ENCODE measurements around the gene ATG7.

ATG7 gene

DNA sequence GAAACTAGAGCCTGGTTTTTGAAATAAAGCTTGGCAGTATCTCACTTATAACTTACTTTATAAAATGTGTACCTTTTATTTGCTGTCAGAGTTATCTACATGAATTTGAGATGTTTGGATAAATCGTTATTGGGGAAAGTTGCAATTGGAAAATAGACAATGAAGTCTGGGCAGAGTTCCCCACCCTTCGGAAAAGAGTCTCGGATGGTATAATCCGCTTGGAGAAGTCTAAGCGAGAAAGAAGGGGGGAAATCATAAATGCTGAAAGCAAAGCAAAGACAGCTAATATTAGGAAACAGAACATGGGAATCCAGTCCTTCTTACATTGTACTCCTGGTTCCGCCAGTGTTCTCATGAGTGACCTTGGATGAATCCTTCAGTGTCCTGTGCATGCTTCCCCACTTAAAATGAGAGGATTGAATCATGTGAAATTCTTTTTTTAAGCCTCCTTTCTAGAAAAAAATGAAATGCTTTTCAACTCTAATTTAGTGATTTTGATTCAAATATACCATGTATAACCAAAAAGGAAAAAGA lies 162.4 kb downstream of the ATG7 start:
- no peak for ATAC-seq (ENCODE audit: insufficient read depth, low read depth)
- no peak for TF ChIP-seq EZH2 (IDR thresholded peaks at IDR 0.05; ENCODE audit: borderline replicate concordance, low read depth, low read length, severe bottlenecking)
- TF ChIP-seq, protein P1, sequence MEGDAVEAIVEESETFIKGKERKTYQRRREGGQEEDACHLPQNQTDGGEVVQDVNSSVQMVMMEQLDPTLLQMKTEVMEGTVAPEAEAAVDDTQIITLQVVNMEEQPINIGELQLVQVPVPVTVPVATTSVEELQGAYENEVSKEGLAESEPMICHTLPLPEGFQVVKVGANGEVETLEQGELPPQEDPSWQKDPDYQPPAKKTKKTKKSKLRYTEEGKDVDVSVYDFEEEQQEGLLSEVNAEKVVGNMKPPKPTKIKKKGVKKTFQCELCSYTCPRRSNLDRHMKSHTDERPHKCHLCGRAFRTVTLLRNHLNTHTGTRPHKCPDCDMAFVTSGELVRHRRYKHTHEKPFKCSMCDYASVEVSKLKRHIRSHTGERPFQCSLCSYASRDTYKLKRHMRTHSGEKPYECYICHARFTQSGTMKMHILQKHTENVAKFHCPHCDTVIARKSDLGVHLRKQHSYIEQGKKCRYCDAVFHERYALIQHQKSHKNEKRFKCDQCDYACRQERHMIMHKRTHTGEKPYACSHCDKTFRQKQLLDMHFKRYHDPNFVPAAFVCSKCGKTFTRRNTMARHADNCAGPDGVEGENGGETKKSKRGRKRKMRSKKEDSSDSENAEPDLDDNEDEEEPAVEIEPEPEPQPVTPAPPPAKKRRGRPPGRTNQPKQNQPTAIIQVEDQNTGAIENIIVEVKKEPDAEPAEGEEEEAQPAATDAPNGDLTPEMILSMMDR (IDR thresholded peaks at IDR 0.05; ENCODE audit: borderline replicate concordance, extremely low read depth, low read length, poor library complexity, severe bottlenecking): no peak
- no peaks in the 10 kb centered on the region for H3K36me3 ChIP-seq (ENCODE audit: insufficient read depth, low read length)
- H3K79me2 ChIP-seq (ENCODE audit: insufficient read depth, low read length): no peaks in the 10 kb centered on the region
- no peak overlapping the region for H3K4me2 ChIP-seq (ENCODE audit: insufficient read depth, low read length)
- H3K9ac ChIP-seq (ENCODE audit: low read depth, low read length): no peak overlapping the region
- no peak overlapping the region for H3K4me3 ChIP-seq (ENCODE audit: low read depth in 1 of 2, low read length in 2 of 2)
- H3K27me3 ChIP-seq (ENCODE audit: insufficient read depth, low read length, poor library complexity): no peaks in the 10 kb centered on the region
- H3K27ac ChIP-seq (ENCODE audit: low read length): no peak overlapping the region
- no peaks in the 10 kb centered on the region for H3K4me1 ChIP-seq (ENCODE audit: insufficient read depth, low read length)
- no peaks in the 10 kb centered on the region for H4K20me1 ChIP-seq (ENCODE audit: insufficient read depth, low read length)
- no peak overlapping the region for H2AFZ ChIP-seq (ENCODE audit: low read depth, low read length)
- H3K9me3 ChIP-seq (ENCODE audit: insufficient read depth, low read length, severe bottlenecking): no peaks in the 10 kb centered on the region
- DNase-seq: no peak

DNA sequence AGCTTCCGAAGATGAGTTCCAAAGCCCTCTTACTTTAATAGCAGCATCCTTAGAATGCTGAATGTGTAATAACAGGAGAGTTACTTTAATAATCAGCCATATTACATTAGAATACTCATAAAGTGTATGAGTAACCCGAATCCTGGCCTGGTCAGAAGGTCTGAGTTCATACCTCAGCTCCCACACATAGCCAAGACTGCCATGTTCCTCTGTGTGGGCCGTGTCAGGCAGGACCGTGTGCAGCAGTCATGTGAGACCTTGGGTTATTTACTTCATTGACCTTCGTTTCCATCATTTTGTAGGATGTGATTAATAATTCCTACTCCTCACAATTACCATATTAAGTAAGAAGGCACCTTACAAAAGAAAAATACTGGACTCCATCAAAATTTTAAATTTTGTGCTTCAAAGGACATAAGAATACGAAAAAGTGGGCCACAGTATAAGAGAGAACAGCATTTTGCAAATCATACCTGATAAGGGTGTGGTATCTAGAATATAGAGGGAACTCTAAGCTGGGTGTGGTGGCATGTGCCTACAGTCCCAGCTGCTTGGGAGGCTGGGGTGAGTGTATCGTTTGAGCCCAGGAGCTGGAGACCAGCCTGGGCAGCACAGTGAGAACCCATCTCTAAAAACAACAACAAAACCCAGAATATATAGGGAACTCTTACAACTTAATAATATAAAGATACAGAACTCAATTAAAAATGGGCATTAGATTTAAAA lies 163.4 kb downstream of the ATG7 start:
- no peak for ATAC-seq (ENCODE audit: insufficient read depth, low read depth)
- no peaks in the 10 kb centered on the region for H3K27me3 ChIP-seq (ENCODE audit: insufficient read depth, low read length, poor library complexity)
- no peak overlapping the region for H2AFZ ChIP-seq (ENCODE audit: low read depth, low read length)
- no peak overlapping the region for H3K4me2 ChIP-seq (ENCODE audit: insufficient read depth, low read length)
- TF ChIP-seq, protein P1 (IDR thresholded peaks at IDR 0.05; ENCODE audit: borderline replicate concordance, extremely low read depth, low read length, poor library complexity, severe bottlenecking): no peak
- no peak for TF ChIP-seq EZH2 (IDR thresholded peaks at IDR 0.05; ENCODE audit: borderline replicate concordance, low read depth, low read length, severe bottlenecking)
- H3K27ac ChIP-seq (ENCODE audit: low read length): no peak overlapping the region
- H3K4me3 ChIP-seq (ENCODE audit: low read depth in 1 of 2, low read length in 2 of 2): no peak overlapping the region
- no peak overlapping the region for H3K9ac ChIP-seq (ENCODE audit: low read depth, low read length)
- no peaks in the 10 kb centered on the region for H3K36me3 ChIP-seq (ENCODE audit: insufficient read depth, low read length)
- no peaks in the 10 kb centered on the region for H4K20me1 ChIP-seq (ENCODE audit: insufficient read depth, low read length)
- H3K9me3 ChIP-seq (ENCODE audit: insufficient read depth, low read length, severe bottlenecking): no peaks in the 10 kb centered on the region
- no peaks in the 10 kb centered on the region for H3K79me2 ChIP-seq (ENCODE audit: insufficient read depth, low read length)
- H3K4me1 ChIP-seq (ENCODE audit: insufficient read depth, low read length): no peaks in the 10 kb centered on the region
- no peak for DNase-seq

DNA sequence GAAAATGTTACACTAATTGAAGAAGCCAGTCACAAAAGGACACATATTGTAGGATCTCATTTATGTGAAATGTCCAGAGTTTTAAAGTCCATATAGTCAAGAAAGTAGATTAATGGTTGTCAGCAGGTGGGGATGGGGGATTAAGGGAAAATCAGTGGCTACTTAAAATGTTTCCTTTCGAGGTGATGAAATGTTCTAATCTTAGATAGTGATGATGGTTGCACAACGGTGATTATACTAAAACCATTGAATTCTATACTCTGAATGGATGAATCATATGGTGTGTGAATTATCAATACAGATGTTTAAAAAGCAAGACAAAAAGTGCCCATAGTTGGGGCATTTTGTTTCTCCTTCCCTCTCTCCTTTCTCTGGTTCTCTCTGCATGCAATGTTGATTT lies 164.6 kb downstream of the ATG7 start:
- Histone ChIP-seq H3K4me3 (ENCODE audit: low read depth in 1 of 2, low read length in 2 of 2) (no peak overlapping the region), H3K27me3 (ENCODE audit: insufficient read depth, low read length, poor library complexity) (no peaks in the 10 kb centered on the region), H4K20me1 (ENCODE audit: insufficient read depth, low read length) (no peaks in the 10 kb centered on the region), H3K9ac (ENCODE audit: low read depth, low read length) (no peak overlapping the region), H3K4me2 (ENCODE audit: insufficient read depth, low read length) (no peak overlapping the region), H3K36me3 (ENCODE audit: insufficient read depth, low read length) (no peaks in the 10 kb centered on the region), H3K79me2 (ENCODE audit: insufficient read depth, low read length) (no peaks in the 10 kb centered on the region), H3K27ac (ENCODE audit: low read length) (no peak overlapping the region), H3K4me1 (ENCODE audit: insufficient read depth, low read length) (no peaks in the 10 kb centered on the region), H2AFZ (ENCODE audit: low read depth, low read length) (no peak overlapping the region), H3K9me3 (ENCODE audit: insufficient read depth, low read length, severe bottlenecking) (no peaks in the 10 kb centered on the region)
- DNase-seq (no peak), ATAC-seq (ENCODE audit: insufficient read depth, low read depth) (no peak)
- no peak for TF ChIP-seq EZH2 (IDR thresholded peaks at IDR 0.05; ENCODE audit: borderline replicate concordance, low read depth, low read length, severe bottlenecking)
- TF ChIP-seq, protein P1 (IDR thresholded peaks at IDR 0.05; ENCODE audit: borderline replicate concordance, extremely low read depth, low read length, poor library complexity, severe bottlenecking): no peak
